ENCODE data around the gene ZNF132.
"Not testable (repeated sequence)": the region's sequence is repeated elsewhere in the genome, so short reads cannot be mapped to it uniquely, and the experiment has no call there.

Gene ZNF132

DNA sequence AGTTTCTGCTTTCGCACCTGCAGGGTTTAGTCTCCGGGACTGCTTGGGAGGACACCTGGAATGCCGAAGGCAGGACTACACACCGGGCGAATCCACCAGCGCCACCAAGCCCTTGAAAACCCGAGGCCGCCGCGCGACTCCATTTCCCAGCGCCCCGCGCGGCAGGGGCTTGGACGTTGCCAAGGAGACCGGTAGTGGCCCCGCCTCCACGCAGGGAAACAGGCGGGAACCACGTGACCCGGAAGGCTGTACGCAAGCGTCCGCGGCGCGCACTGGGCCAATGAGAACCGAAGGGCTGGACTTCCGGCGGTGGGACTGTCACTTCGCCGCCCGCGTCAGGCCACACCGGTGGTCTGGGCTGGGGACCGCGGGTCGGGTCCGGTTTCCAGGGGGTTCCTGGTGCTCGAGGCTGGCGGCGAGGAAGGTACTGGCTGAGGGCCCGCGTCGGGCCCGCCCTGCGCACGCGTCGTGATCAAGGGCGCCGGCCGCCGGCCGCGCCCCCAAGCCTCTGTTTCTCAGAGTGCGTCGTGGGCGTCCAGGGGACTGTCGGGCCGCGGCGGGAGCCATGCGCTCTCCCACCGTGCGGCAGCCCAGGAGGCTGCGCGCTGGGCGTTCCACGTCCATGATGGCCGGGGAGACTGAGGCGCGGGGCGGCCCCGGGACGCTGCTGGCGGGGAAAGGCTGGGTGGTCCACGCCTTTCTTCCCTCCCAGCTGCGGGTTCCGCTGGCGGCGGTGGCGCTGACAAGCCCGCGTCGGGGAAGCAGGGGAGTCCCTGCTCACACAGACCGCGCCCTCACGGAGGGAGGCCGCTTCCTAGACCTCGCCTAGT lies 27.0 kb upstream of the ZNF132 start, which contains the start of gene ZNF324:
Gene ZNF324, plus strand, starts transcription at position 321 of the 830 bp plus-strand sequence. CDS start 2,106 bp downstream, outside the sequence.
- DNase-seq, result peak; percentile 95 to 97 (median 96)

DNA sequence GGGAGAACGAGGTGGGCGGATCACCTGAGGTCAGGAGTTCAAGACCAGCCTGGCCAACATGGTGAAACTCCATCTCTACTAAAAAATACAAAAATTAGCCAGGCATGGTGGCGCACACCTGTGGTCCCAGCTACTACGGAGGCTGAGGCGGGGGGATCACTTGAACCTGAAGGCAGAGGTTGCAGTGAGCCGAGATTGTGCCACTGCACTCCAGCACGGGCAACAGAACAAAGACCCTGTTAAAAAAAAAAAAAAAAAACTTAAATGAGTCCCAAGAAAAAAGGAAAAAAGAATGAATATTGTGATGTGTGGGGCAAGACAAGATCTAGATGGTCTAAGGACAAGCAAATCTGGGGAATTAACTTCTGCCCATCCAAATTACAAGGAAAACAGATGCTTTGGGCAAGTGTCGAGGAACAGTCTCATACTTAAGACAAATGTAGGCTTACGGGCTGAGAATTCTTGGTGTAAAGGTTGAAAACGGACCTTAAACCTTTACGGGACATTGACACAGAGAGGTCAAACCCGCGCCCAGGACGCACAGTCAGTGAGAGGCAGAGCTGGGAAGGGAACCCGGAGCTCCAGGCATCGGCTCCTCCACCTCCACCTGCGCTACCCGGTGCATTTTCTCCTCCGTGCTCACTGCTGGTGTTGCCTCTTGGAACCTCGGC lies 26.3 kb upstream of the ZNF132 start:
- no peak for DNase-seq

DNA sequence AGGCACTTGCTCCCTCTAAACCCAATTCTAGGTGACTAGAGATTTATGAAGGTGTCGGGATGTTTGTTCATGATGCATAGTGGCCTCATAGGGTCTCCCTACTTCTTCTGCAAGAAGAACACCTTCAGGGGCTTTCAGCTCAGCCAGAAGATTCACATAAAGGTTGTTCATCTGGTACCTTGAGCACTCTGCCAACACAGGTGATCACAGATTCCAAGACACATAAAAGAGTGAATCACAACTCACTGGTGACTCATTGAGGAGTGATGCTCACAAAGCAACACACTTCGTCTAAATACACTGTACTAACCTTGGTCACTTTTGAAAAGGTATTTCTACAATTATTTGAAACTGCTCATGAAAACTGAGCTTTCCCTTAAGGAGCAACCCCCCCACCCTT lies 20.1 kb upstream of the ZNF132 start:
- no peak for DNase-seq

DNA sequence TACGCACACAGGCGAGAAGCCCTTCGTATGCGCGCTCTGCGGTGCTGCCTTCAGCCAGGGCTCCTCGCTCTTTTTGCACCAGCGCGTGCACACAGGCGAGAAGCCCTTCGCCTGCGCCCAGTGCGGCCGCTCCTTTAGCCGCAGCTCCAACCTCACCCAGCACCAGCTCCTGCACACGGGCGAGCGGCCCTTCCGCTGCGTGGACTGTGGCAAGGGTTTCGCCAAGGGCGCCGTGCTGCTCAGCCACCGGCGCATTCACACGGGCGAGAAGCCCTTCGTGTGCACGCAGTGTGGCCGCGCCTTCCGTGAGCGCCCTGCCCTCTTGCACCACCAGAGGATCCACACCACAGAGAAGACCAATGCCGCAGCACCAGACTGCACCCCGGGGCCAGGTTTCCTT lies 16.2 kb upstream of the ZNF132 start:
- no peak for DNase-seq

DNA sequence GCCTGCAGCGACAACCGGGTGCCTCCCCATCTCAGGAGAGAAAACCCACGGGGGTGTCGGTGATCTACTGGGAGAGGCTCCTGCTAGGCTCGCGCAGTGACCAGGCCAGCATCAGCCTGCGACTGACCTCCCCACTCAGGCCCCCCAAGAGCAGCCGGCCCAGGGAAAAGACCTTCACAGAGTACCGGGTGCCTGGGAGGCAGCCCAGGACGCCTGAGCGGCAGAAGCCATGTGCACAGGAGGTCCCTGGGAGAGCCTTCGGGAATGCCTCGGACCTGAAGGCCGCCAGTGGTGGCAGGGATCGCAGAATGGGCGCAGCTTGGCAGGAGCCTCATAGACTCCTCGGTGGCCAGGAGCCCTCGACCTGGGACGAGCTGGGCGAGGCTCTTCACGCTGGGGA lies 15.4 kb upstream of the ZNF132 start:
- DNase-seq, result no peak

DNA sequence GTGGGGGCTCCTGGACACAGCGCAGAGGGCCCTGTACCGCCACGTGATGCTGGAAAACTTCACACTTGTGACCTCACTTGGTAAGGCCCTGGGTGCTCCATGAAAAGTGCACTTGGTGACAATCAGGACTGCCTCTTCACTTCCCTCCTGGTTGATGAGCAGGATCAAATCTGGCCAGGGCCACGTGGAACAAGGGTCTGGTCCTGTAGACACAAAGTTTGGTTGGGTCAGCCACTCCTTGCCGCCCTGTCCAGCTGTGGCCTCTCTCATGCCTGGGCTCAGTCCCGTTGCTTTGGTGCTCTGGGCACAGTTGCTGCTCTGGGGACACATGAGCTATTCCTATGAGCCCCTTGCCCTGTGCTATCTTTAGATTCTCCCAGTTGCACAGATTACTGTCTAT lies 13.8 kb upstream of the ZNF132 start:
- no peak for DNase-seq

DNA sequence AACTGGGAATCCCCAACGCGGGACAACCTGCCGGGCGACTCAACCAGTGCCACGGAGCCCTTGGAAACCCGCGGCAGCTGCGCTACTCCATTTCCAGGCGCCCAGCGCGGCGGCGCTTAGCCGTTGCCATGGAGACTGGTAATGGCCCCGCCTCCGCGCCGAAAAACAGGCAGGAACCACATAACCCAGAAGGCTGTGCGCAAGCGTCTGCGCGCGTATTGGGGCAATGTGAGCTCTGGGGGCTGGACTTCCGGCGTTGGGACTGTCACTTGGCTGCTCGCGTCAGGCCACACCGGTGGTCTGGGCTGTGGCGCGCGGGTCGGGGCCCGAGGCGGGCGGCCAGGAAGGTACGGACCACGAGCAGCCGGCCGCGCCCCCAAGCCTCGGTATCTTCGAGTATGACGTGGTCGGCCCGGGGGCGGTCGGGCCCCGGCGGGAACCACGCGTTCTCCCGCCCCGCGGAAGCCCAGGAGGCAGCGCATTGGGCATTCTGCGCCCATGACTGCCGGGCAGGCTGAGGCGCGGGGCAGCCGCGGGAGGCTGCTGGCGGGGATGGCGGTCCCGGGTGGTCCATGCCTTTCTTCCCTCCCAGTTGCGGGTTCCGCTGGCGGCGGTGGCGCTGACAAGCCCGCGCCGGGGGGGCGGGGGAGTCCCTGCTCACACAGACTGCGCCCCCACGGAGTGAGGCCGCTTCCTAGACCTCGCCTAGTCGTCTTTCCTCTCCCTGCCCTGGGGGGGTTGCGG lies 11.6 kb upstream of the ZNF132 start, which contains the start of gene ZNF324B:
Gene ZNF324B, plus strand, starts transcription at position 265 of the 744 bp plus-strand sequence. CDS start 2,080 bp downstream, outside the sequence.
- peak; percentile 93 to 96 (median 95) for DNase-seq

DNA sequence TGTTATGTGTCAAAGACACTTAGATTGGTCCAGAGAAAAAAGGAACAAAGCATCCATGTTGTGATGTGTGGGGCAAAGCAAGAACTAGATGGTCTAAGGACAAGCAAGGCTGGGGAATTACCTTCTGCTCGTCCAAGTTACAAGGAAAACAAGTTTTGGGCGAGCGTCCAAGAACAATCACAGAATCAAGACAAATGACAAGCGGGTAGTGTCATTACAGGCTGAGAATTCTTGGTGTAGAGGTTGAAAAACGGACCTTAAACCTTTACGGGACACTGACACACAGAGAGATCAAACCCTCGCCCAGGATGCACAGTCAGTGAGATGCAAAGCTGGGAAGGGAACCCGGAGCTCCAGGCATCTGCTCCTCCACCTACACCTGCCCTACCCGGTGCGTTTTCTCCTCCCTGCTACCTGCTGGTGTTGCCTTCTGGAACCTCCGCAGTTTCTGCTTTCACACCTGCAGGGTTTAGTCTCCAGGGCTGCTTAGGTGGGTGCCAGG lies 11.0 kb upstream of the ZNF132 start:
- no peak for DNase-seq

DNA sequence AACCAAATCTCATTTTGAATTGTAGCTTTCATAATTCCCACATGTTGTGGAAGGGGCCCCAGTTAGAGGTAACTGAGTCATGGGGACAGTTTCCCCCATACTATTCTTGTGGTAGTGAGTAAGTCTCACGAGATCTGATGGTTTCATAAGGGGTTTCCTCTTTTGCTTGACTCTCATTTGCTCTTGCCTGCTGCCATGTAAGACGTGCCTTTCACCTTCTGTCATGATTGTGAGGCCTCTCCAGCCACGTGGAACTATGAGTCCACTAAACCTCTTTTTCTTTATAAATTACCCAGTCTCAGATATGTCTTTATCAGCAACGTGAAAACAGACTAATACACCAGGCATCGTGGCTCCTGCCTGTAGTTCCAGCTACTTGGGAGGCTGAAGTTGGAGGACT lies 10.0 kb upstream of the ZNF132 start:
- DNase-seq, result not testable (repeated sequence)

DNA sequence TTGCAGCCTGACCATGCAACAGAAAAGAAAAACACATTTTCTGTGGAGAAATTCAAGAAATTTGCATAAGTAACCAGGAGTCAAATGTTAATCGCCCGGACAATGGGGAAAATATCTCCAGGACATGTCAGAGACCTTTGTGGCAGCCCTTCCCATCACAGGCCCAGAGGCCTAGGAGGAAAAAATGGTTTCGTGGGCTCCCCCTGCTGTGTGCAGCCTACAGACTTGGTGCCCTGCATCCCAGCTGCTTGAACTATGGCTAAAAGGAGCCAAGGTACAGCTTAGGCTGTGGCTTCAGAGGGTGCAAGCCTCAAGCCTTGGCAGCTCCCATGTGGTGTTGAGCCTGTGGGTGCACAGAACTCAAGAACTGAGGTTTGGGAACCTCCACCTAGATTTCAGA lies 8.9 kb upstream of the ZNF132 start:
- not testable (repeated sequence) for DNase-seq

DNA sequence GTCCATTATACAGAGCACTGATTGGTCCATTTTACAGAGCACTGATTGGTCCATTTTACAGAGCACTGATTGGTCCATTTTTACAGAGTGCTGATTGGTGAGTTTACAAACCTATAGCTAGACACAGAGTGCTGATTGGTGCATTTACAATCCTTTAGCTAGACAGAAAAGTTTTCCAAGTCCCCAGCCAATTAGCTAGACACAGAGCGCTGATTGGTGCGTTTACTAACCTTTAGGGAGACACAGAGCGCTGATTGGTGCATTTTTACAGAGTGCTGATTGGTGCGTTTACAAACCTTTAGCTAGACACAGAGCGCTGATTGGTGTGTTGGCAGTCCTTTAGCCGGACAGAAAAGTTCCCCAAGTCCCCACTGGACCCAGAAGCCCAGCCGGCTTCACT lies 3.0 kb upstream of the ZNF132 start:
- not testable (repeated sequence) for DNase-seq

DNA sequence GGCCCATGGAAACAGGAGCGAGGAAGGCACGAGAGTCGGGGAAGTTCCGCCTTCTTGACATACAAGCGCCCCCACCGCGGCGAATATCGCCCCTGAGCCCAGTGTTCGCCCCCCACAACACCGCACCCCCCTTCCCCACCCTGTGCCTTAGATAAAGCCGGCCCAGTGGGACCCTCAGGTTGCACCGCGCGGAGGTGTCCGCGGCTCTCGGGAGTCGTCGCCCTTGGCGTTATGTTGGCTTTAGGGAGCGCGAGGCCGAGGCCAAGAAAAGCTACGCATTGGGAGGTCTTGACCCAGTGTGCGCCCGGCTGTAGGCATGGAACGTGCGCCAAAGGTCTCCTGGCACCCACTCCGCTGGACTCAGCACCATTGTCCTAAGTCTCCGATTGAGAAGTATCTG lies 603 bp upstream of the ZNF132 start:
- no peak for DNase-seq

DNA sequence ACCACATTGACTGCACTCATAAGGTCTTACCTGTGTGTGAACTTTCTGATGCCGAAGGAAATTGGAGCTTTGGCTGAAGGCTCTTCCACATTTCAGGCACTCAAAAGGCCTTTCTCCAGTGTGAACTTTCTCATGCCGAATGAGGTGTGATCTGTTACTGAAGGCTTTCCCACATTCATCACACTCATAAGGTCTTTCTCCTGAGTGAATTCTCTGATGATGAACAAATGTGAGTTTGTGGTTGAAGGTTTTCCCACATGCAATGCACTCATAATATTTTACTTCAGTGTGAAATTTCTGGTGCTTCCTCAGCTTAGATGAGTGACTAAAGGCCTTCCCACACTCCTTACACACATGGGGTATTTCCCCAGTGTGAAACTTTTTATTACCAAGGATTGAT lies 5.7 kb downstream of the ZNF132 start:
- DNase-seq, result no peak

DNA sequence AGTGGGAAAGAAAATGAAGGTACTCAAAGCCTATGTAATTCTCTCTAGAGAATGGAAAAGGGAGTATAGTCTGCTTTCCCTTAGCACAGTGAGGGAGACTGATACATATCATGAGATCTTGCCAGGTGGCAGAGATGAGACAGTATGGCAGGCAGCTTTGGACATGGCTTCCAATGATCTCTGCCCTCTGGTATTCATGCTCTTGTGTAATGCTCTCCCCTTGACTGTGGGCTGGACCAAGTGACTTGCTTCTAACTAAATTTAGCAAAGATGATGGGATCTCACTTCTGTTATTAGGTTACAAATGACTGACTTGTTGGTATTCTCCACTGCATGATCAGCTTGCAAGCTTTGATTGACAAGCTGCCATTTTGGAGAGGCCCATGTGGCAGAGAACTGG lies 10.2 kb downstream of the ZNF132 start:
- DNase-seq, result no peak

DNA sequence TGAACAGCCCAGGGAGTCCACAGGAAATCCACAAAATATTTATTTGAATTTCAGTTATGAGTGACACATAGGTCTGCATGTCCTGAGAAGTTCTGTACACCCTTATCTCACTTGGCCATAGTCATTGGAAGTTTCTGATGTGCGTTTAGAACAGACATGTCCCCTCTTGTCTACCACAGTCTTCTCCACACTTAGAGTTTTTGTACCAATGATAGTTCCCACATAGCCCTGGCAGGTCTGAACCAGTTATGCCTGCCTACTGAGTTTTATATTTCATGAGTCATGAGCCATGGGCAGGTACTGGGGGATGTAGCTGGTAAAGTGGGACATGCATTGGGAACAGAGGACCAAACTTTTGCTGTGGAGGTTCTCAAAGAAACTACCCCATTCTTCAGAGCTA lies 11.3 kb downstream of the ZNF132 start:
- no peak for DNase-seq

DNA sequence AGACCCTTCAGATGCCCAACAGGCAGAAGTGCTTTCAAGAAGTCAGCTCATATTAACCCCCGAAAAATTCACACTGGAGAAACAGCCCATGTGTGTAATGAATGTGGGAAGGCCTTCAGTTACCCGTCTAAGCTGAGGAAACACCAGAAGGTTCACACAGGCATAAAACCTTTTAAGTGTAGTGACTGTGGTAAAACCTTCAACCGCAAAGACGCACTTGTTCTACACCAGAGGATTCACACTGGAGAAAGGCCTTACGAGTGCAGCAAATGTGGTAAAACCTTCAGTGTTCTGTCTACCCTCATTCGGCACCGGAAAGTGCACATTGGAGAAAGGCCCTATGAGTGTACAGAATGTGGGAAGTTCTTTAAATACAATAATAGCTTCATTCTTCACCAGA lies 22.9 kb downstream of the ZNF132 start:
- no peak for DNase-seq

DNA sequence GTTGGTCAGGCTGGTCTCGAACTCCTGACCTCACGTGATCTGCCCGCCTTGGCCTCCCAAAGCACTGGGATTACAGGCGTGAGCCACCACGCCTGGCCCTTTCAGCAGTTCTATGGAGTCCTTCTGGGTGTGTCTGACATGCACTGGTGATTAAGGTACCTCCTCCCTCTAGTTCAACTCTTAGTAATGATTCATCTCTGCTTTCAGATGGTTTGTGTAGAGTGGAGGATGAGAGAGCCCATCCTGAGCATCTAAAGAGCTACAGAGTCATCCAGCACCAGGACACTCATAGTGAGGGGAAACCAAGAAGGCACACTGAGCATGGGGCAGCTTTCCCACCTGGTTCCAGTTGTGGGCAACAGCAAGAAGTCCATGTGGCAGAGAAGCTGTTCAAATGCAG lies 23.3 kb downstream of the ZNF132 start:
- DNase-seq, result no peak

DNA sequence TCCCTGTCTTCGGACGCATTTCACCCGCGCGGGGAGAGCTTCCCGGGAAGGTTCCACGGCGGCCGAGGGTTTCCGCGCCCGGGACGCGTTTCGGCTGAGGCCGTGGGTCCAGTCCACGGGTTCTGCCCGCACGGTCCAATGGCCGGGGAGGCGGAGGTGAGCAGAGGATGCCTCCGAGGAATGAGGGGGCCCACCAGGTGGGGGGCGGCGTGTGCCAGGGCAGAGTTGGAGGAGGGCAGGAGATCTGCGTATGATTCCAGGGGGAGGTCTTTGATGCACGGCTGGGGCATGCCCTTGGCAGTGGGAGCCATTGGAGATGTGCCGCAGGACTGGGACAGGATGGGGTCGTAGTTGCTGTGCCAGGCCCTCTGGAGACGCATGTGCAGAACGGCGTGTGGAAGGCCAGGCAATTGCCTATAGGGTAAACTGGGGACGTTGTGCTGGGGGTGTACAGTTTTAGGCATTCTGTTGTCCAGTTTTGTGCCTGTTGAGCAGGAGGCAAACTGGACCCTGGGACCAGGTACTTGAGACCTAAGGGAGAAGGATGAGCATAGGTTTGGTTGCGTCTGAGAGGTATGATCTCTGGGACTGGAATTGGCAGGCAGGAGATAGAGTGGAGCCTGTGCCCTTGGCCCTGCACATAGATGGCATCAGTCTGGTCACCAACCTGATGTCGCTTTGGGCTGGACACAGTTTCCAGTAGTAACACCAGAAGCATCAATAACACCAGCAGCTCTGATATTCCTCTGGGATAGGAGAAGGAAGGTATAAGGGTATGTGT lies 30.8 kb downstream of the ZNF132 start:
- DNase-seq, result peak in 1 of 5 donors; percentile 26

DNA sequence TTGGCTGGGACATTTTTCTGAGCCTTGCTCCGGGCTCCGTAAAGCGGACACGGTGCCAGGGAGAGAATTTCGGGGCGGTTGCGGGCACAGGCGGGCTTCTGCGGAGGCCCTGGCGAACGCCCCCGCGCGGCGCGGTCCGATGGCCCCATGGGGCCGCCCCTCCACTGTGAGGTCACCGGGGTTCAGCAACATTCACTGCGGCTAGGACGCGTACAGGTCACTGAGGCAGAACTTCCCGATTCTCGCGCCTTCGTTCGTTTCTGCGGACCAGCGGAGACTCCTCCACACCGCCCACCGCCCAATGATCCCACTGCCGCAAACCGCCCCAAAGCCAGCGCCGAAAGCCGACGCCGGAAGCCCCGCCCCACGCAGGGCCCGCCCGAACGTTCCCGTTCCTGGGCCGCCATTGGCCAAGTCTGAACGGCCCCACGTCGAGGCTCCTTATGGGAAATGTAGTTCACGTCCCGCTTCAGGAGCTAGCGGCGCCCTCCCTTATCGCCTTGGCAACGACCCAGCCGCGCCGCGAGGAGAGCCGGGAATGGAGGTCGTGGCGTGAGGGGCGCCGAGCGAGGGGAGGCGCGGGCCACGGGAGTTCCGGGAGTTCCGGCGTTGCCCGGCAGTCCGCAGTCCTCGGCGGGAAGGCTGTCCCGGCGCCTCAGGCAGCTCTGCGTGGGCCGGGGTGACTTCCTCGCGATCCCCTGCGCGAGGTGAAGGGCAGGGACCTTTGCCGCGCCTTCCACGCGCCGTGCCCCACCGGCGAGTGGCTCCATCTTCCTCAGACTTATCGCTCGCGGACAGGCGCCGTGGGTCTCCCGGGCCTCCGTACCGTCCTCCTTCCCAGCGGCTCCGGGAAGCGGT lies 31.6 kb downstream of the ZNF132 start, which contains the start of gene ZNF584:
Gene ZNF584, plus strand, starts transcription at position 498 of the 858 bp plus-strand sequence. CDS start 499 bp downstream, outside the sequence.
- DNase-seq, result peak; percentile 87 to 93 (median 91)

DNA sequence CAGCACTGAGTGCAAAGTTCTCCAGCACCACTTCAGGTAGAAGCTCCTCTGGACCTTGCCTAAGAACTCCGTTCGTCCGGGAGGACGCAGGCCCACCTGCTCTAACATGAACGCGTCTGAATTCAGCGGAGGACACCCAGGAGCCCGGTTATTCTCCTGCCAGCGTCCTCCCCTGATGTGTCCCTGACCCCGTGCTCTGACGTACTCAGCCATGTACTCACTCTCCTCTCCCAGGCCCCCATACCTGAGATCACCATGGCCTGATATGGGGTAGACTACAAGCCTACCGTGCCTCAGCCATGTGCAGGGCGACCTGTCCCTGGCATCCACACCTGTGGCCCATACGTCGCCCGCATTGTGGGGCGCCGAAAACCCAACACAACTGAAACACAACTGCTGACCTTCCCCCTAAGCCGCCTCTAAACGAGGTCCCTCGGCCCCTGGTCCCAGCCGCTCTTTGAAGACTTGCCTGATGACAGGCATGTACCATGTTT lies 32.2 kb downstream of the ZNF132 start:
- DNase-seq, result no peak

Data from T-helper 1 cell (primary cell).